Measurements from ENCODE around the gene MBNL2.

GRCh38 chr13:97194479-97194878 is 27.7 kb upstream of the MBNL2 start:
- TF ChIP-seq, protein P1, sequence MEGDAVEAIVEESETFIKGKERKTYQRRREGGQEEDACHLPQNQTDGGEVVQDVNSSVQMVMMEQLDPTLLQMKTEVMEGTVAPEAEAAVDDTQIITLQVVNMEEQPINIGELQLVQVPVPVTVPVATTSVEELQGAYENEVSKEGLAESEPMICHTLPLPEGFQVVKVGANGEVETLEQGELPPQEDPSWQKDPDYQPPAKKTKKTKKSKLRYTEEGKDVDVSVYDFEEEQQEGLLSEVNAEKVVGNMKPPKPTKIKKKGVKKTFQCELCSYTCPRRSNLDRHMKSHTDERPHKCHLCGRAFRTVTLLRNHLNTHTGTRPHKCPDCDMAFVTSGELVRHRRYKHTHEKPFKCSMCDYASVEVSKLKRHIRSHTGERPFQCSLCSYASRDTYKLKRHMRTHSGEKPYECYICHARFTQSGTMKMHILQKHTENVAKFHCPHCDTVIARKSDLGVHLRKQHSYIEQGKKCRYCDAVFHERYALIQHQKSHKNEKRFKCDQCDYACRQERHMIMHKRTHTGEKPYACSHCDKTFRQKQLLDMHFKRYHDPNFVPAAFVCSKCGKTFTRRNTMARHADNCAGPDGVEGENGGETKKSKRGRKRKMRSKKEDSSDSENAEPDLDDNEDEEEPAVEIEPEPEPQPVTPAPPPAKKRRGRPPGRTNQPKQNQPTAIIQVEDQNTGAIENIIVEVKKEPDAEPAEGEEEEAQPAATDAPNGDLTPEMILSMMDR (IDR thresholded peaks at IDR 0.05): no peak
- no peak for TF ChIP-seq POLR2A (IDR thresholded peaks at IDR 0.05; ENCODE audit: low read depth)
- TF ChIP-seq POLR2AphosphoS5 (IDR thresholded peaks at IDR 0.05): no peak
- no peak for TF ChIP-seq EP300 (IDR thresholded peaks at IDR 0.05)
